ENCODE measurements around the gene NXNL2.

The NXNL2 gene

GRCh38 chr9:88534456-88535225 is at the start of gene NXNL2:
TSS of gene NXNL2 (plus strand) at chr9:88535178. CDS start at chr9:88535435, 257 bp downstream.
- H3K27me3 Mint-ChIP-seq (ENCODE audit: low read depth, poor library complexity): peaks cover 80% of the 10 kb centered on the region
- peaks cover 8% of the 10 kb centered on the region for H3K9me3 Mint-ChIP-seq
- TF ChIP-seq CTCF (IDR thresholded peaks at IDR 0.05): no peak
- peaks cover 43% of the 10 kb centered on the region for H3K4me1 Mint-ChIP-seq
- H3K27ac Mint-ChIP-seq: no peak within 1 kb of the TSS
- H3K4me3 Mint-ChIP-seq: peak within 1 kb of the TSS; percentile 78
- H3K36me3 Mint-ChIP-seq (ENCODE audit: low read depth): no peaks in the 10 kb centered on the region
- DNase-seq: peak; percentile 92

GRCh38 chr9:88488166-88488565 is 46.8 kb upstream of the NXNL2 start:
- Mint-ChIP-seq H3K27ac (no peak overlapping the region), H3K36me3 (ENCODE audit: low read depth) (peaks cover 36% of the 10 kb centered on the region), H3K4me3 (no peak overlapping the region), H3K9me3 (no peaks in the 10 kb centered on the region), H3K27me3 (ENCODE audit: low read depth, poor library complexity) (no peaks in the 10 kb centered on the region), H3K4me1 (peaks cover 5% of the 10 kb centered on the region)
- TF ChIP-seq CTCF (IDR thresholded peaks at IDR 0.05): no peak
- DNase-seq: no peak

- peak overlapping the region; percentile 89 for H3K27ac Mint-ChIP-seq
- peaks cover 7% of the 10 kb centered on the region for H3K36me3 Mint-ChIP-seq (ENCODE audit: low read depth)
- H3K9me3 Mint-ChIP-seq: no peaks in the 10 kb centered on the region
- peaks cover under 1% of the 10 kb centered on the region for H3K27me3 Mint-ChIP-seq (ENCODE audit: low read depth, poor library complexity)
- no peak for TF ChIP-seq CTCF (IDR thresholded peaks at IDR 0.05)
- no peak overlapping the region for H3K4me3 Mint-ChIP-seq
- H3K4me1 Mint-ChIP-seq: peaks cover 8% of the 10 kb centered on the region
- DNase-seq: no peak
Measured at GRCh38 chr9:88494983-88495721, 39.8 kb upstream of the NXNL2 start.

- no peak for DNase-seq
- TF ChIP-seq CTCF (IDR thresholded peaks at IDR 0.05): no peak
- Mint-ChIP-seq H3K4me1 (peaks cover 13% of the 10 kb centered on the region), H3K4me3 (no peak overlapping the region), H3K27me3 (ENCODE audit: low read depth, poor library complexity) (peaks cover 3% of the 10 kb centered on the region), H3K27ac (peak overlapping the region; percentile 60), H3K36me3 (ENCODE audit: low read depth) (no peaks in the 10 kb centered on the region), H3K9me3 (no peaks in the 10 kb centered on the region)
Measured at GRCh38 chr9:88497224-88497623, 37.8 kb upstream of the NXNL2 start.

GRCh38 chr9:88498880-88499279 is 36.1 kb upstream of the NXNL2 start:
- TF ChIP-seq CTCF (IDR thresholded peaks at IDR 0.05): no peak
- no peak for DNase-seq
- H3K4me1 Mint-ChIP-seq: peaks cover 29% of the 10 kb centered on the region
- H3K27me3 Mint-ChIP-seq (ENCODE audit: low read depth, poor library complexity): peaks cover 3% of the 10 kb centered on the region
- H3K4me3 Mint-ChIP-seq: no peak overlapping the region
- no peaks in the 10 kb centered on the region for H3K36me3 Mint-ChIP-seq (ENCODE audit: low read depth)
- no peaks in the 10 kb centered on the region for H3K9me3 Mint-ChIP-seq
- H3K27ac Mint-ChIP-seq: no peak overlapping the region

All from nephron progenitor cell (in vitro differentiated cells).